ENCODE measurements around the gene GRM4.

GRCh38 chr6:34084591-34085290 lies 61.1 kb downstream of the GRM4 start:
- no peak for TF ChIP-seq POLR2A (IDR thresholded peaks at IDR 0.05)
- TF ChIP-seq, protein P1, sequence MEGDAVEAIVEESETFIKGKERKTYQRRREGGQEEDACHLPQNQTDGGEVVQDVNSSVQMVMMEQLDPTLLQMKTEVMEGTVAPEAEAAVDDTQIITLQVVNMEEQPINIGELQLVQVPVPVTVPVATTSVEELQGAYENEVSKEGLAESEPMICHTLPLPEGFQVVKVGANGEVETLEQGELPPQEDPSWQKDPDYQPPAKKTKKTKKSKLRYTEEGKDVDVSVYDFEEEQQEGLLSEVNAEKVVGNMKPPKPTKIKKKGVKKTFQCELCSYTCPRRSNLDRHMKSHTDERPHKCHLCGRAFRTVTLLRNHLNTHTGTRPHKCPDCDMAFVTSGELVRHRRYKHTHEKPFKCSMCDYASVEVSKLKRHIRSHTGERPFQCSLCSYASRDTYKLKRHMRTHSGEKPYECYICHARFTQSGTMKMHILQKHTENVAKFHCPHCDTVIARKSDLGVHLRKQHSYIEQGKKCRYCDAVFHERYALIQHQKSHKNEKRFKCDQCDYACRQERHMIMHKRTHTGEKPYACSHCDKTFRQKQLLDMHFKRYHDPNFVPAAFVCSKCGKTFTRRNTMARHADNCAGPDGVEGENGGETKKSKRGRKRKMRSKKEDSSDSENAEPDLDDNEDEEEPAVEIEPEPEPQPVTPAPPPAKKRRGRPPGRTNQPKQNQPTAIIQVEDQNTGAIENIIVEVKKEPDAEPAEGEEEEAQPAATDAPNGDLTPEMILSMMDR (IDR thresholded peaks at IDR 0.05): no peak

Data from right lobe of liver (tissue), 4 donors.